ENCODE data around the gene RPL22L1.

Gene RPL22L1

GRCh38 chr3:170840291-170840859 lies 29.6 kb downstream of the RPL22L1 start:
- TF ChIP-seq TCF4 (CRISPR knock-in tag; IDR thresholded peaks at IDR 0.05; ENCODE audit: borderline replicate concordance) (peak; percentile 48; the same call in 1 of the 2 replicates), TSHZ2 (CRISPR knock-in tag; IDR thresholded peaks at IDR 0.05) (peak; percentile 79; the same call in 1 of the 2 replicates), TOX (CRISPR knock-in tag; IDR thresholded peaks at IDR 0.05; ENCODE audit: borderline replicate concordance) (no peak), ISL1 (CRISPR knock-in tag; IDR thresholded peaks at IDR 0.05) (peak; percentile 87)
- peak; percentile 61 for ATAC-seq

GRCh38 chr3:170839518-170840100 lies 30.4 kb downstream of the RPL22L1 start:
- TF ChIP-seq ZFP30 (CRISPR knock-in tag; IDR thresholded peaks at IDR 0.05): no peak
- no peak for TF ChIP-seq POU6F1 (CRISPR knock-in tag; IDR thresholded peaks at IDR 0.05; ENCODE audit: borderline replicate concordance, low read depth)
- no peak for TF ChIP-seq CREB5 (CRISPR knock-in tag; IDR thresholded peaks at IDR 0.05; ENCODE audit: low read depth)
- no peak for TF ChIP-seq TSHZ2 (CRISPR knock-in tag; IDR thresholded peaks at IDR 0.05)
- TF ChIP-seq CSRNP3 (CRISPR knock-in tag; IDR thresholded peaks at IDR 0.05): no peak
- no peak for TF ChIP-seq ZFP3 (CRISPR knock-in tag; IDR thresholded peaks at IDR 0.05)
- TF ChIP-seq TCF4 (CRISPR knock-in tag; IDR thresholded peaks at IDR 0.05; ENCODE audit: borderline replicate concordance): no peak
- TF ChIP-seq ZC3H10 (CRISPR knock-in tag; IDR thresholded peaks at IDR 0.05): no peak
- no peak for TF ChIP-seq ZNF8 (CRISPR knock-in tag; IDR thresholded peaks at IDR 0.05)
- TF ChIP-seq ZNF70 (CRISPR knock-in tag; IDR thresholded peaks at IDR 0.05): no peak
- no peak for TF ChIP-seq ARNTL (CRISPR knock-in tag; IDR thresholded peaks at IDR 0.05; ENCODE audit: borderline replicate concordance, low read depth)
- TF ChIP-seq RARB (CRISPR knock-in tag; IDR thresholded peaks at IDR 0.05): no peak
- TF ChIP-seq ESRRG (CRISPR knock-in tag; IDR thresholded peaks at IDR 0.05): no peak
- TF ChIP-seq TOX (CRISPR knock-in tag; IDR thresholded peaks at IDR 0.05; ENCODE audit: borderline replicate concordance): no peak
- no peak for TF ChIP-seq CSDC2 (CRISPR knock-in tag; IDR thresholded peaks at IDR 0.05)
- no peak for ATAC-seq

DNA sequence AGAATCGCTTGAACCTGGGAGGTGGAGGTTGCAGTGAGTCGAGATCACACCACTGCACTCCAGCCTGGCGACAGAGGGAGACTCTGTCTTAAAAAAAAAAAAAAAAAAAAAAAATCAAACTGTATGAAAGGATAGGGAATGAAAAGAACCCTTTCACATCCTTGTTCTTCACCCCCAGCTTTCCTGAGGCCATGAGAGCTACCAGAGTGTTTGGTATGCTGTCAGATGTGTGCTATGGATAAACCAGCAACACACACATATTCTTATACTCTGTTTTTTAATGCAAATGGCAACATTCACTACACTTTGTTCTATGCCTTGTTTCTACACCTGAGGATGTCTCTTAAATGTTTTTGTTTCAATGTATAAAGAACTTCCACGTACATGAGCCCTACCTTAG lies 33.5 kb downstream of the RPL22L1 start:
- ATAC-seq: no peak
- no peak for TF ChIP-seq ZFP3 (CRISPR knock-in tag; IDR thresholded peaks at IDR 0.05)
- no peak for TF ChIP-seq TOX (CRISPR knock-in tag; IDR thresholded peaks at IDR 0.05; ENCODE audit: borderline replicate concordance)
- TF ChIP-seq CSRNP3 (CRISPR knock-in tag; IDR thresholded peaks at IDR 0.05): no peak
- no peak for TF ChIP-seq ZNF8 (CRISPR knock-in tag; IDR thresholded peaks at IDR 0.05)
- no peak for TF ChIP-seq ZC3H10 (CRISPR knock-in tag; IDR thresholded peaks at IDR 0.05)
- TF ChIP-seq SNAI2 (CRISPR knock-in tag; IDR thresholded peaks at IDR 0.05): no peak
- no peak for TF ChIP-seq POU6F1 (CRISPR knock-in tag; IDR thresholded peaks at IDR 0.05; ENCODE audit: borderline replicate concordance, low read depth)
- TF ChIP-seq PATZ1 (CRISPR knock-in tag; IDR thresholded peaks at IDR 0.05; ENCODE audit: borderline replicate concordance): no peak
- no peak for TF ChIP-seq ESRRG (CRISPR knock-in tag; IDR thresholded peaks at IDR 0.05)
